ENCODE measurements around the gene PIEZO2.
"Not testable (repeated sequence)": the region's sequence is repeated elsewhere in the genome, so short reads cannot be mapped to it uniquely, and the experiment has no call there.

The PIEZO2 gene

GRCh38 chr18:11149441-11150270 is at the start of gene PIEZO2:
Gene PIEZO2 (minus strand): TSS chr18:11149569. CDS start chr18:11148588, 981 bp downstream.
- Histone ChIP-seq H3F3A (ENCODE audit: low read depth) (no peaks in the 10 kb centered on the region), H3K4me1 (ENCODE audit: insufficient read depth, low read length, poor library complexity, severe bottlenecking) (no peaks in the 10 kb centered on the region), H3K36me3 (ENCODE audit: insufficient read depth, low read length) (no peaks in the 10 kb centered on the region), H3K9me3 (ENCODE audit: insufficient read depth, low read depth, low read length) (no peaks in the 10 kb centered on the region), H3K9me2 (replicated peaks; ENCODE audit: low read depth, low read length) (no peaks in the 10 kb centered on the region), H3K79me2 (ENCODE audit: insufficient read depth, low read length) (no peaks in the 10 kb centered on the region), H4K20me1 (ENCODE audit: insufficient read depth, low read length, poor library complexity, severe bottlenecking) (no peaks in the 10 kb centered on the region), H2AFZ (ENCODE audit: low read length) (no peak within 1 kb of the TSS), H3K9ac (ENCODE audit: low read depth, low read length, poor library complexity, severe bottlenecking) (no peak within 1 kb of the TSS), H3K4me2 (ENCODE audit: low read depth, low read length, poor library complexity, severe bottlenecking) (no peak within 1 kb of the TSS), H3K27me3 (ENCODE audit: insufficient read depth, low read length, poor library complexity, severe bottlenecking) (no peaks in the 10 kb centered on the region), H3K4me3 (ENCODE audit: low read length, poor library complexity, severe bottlenecking) (no peak within 1 kb of the TSS)
- TF ChIP-seq EZH2phosphoT487 (IDR thresholded peaks at IDR 0.05; ENCODE audit: borderline replicate concordance) = no peak
- TF ChIP-seq CTCF (conservative IDR thresholded peaks at IDR 0.05; ENCODE audit: low read length) = no peak

DNA sequence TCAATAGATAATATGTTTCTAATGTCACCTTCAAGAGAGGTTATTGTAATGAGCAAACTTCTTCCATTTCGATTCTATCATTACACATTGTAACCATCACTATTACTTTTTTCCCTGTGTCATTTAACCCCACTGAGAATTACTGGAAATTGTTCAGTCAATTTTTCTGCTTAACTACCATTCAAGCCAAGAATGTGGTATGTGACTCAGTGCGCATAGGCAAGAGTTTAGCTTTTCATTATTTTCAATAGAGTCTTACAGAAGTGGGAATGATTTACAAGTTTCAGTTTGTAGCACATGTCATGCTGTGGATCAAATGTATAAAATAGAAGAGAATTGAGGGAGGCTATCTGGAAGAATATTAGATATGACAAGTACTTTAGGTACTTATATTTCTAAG is 34.3 kb upstream of the PIEZO2 start:
- Histone ChIP-seq H3K4me1 (ENCODE audit: insufficient read depth, low read length, poor library complexity, severe bottlenecking) (no peaks in the 10 kb centered on the region), H3K36me3 (ENCODE audit: insufficient read depth, low read length) (no peaks in the 10 kb centered on the region), H3K27me3 (ENCODE audit: insufficient read depth, low read length, poor library complexity, severe bottlenecking) (no peaks in the 10 kb centered on the region), H3K9me2 (replicated peaks; ENCODE audit: low read depth, low read length) (no peaks in the 10 kb centered on the region), H3K4me2 (ENCODE audit: low read depth, low read length, poor library complexity, severe bottlenecking) (no peak overlapping the region), H3F3A (ENCODE audit: low read depth) (no peaks in the 10 kb centered on the region), H3K4me3 (ENCODE audit: low read length, poor library complexity, severe bottlenecking) (no peak overlapping the region), H3K9ac (ENCODE audit: low read depth, low read length, poor library complexity, severe bottlenecking) (no peak overlapping the region), H4K20me1 (ENCODE audit: insufficient read depth, low read length, poor library complexity, severe bottlenecking) (no peaks in the 10 kb centered on the region), H3K79me2 (ENCODE audit: insufficient read depth, low read length) (no peaks in the 10 kb centered on the region), H3K9me3 (ENCODE audit: insufficient read depth, low read depth, low read length) (no peaks in the 10 kb centered on the region), H2AFZ (ENCODE audit: low read length) (no peak overlapping the region)
- TF ChIP-seq EZH2phosphoT487 (IDR thresholded peaks at IDR 0.05; ENCODE audit: borderline replicate concordance) (no peak), CTCF (conservative IDR thresholded peaks at IDR 0.05; ENCODE audit: low read length) (no peak)

- not testable (repeated sequence) for H3K36me3 ChIP-seq (ENCODE audit: insufficient read depth, low read length); H3K4me3 ChIP-seq (ENCODE audit: low read length, poor library complexity, severe bottlenecking); H3F3A ChIP-seq (ENCODE audit: low read depth); H3K9ac ChIP-seq (ENCODE audit: low read depth, low read length, poor library complexity, severe bottlenecking); H3K9me3 ChIP-seq (ENCODE audit: insufficient read depth, low read depth, low read length); H3K4me1 ChIP-seq (ENCODE audit: insufficient read depth, low read length, poor library complexity, severe bottlenecking); H3K27me3 ChIP-seq (ENCODE audit: insufficient read depth, low read length, poor library complexity, severe bottlenecking); H4K20me1 ChIP-seq (ENCODE audit: insufficient read depth, low read length, poor library complexity, severe bottlenecking); H2AFZ ChIP-seq (ENCODE audit: low read length); H3K4me2 ChIP-seq (ENCODE audit: low read depth, low read length, poor library complexity, severe bottlenecking); H3K79me2 ChIP-seq (ENCODE audit: insufficient read depth, low read length); H3K9me2 ChIP-seq (replicated peaks; ENCODE audit: low read depth, low read length)
Observed at GRCh38 chr18:11181629-11182028, 32.3 kb upstream of the PIEZO2 start.
